Esophagus muscularis mucosa (tissue), 4 donors: ENCODE results near the gene HLA-DQB2. TPM values are rescaled to one million over a fixed set of nuclear protein-coding genes. Genes with fewer than 3 reads are reported as not detected.

Source experiments
- DNase-seq: peaks from one replicate; pipeline ENCODE4 v3.0.0-alpha.2; 2017; ENCODE audit errors: extremely low spot score
- H3K27ac ChIP-seq, 4 donors: fragments of 200-600 bp; sonication (generic); replicated peaks in 1 of 4; 1 replicate in 3 of 4; 2 replicates in 1 of 4; pipeline ENCODE4 v1.5.1; 2016 to 2019; ENCODE audit warnings: mild to moderate bottlenecking in 1 of 4
- H3K27me3 ChIP-seq, 4 donors: fragments of 200-600 bp; sonication (generic); one replicate each; pipeline versions ENCODE4 v1.5.1 to v1.6.0; 2016 to 2019
- H3K36me3 ChIP-seq, 4 donors: fragments of 200-600 bp; sonication (generic); one replicate each; pipeline ENCODE4 v1.5.1; 2016 to 2019
- H3K4me1 ChIP-seq, 4 donors: fragments of 200-600 bp; sonication (generic); one replicate each; pipeline ENCODE4 v1.5.1; 2016 to 2019
- H3K4me3 ChIP-seq, 4 donors: fragments of 200-600 bp; sonication (generic); 1 replicate in 2 of 4; 2 replicates in 2 of 4; pipeline ENCODE4 v1.5.1; 2016 to 2019; ENCODE audit warnings: mild to moderate bottlenecking in 4 of 4, moderate library complexity in 1 of 4
- H3K9me3 ChIP-seq, 4 donors: fragments of 200-600 bp; sonication (generic); 1 replicate in 3 of 4; 2 replicates in 1 of 4; pipeline ENCODE4 v1.5.1; 2016 to 2019
- EP300 ChIP-seq: sonication (generic); formaldehyde crosslinking; IDR thresholded peaks from one replicate; pipeline ENCODE4 v1.6.1; 2017; ENCODE audit warnings: antibody characterized with exemption
- POLR2A ChIP-seq: fragments of 450-650 bp; IDR thresholded peaks from one replicate; pipeline ENCODE4 v1.6.1; 2017; ENCODE audit warnings: antibody characterized with exemption, moderate library complexity, mild to moderate bottlenecking, low read depth
- POLR2AphosphoS5 ChIP-seq, 2 donors: sonication (generic); formaldehyde crosslinking; IDR thresholded peaks; one replicate each; pipeline ENCODE4 v1.6.1; 2017; ENCODE audit warnings: antibody characterized with exemption in 2 of 2
- WGBS: methylation state at CpG from one replicate; pipeline ENCODE4 v1.1.5; 2018; 5-methylcytosine and 5-hydroxymethylcytosine counted together
- intact Hi-C: fragments of 100-400 bp; cut with DNase I; formaldehyde crosslinking; loops from one replicate; pipeline ENCODE4 v1.15.1; 2023
- total RNA-seq, 4 donors: library from RNA; depleted of rRNA; stranded (reverse); fragments of >200 nt; gene quantifications; one replicate each; pipeline versions ENCODE4 v1.1.0 to v1.2.1, GENCODE V29; 2016
- TF ChIP-seq, protein P1 (sequence below), 3 experiments: fragments of 200-600 bp in 2 of 3; fragments of 450-650 bp in 1 of 3; sonication (generic) in 2 of 3; IDR thresholded peaks; one replicate each; pipeline ENCODE4 v1.5.1; 2017 to 2019; ENCODE audit warnings: antibody characterized with exemption in 3 of 3, mild to moderate bottlenecking in 2 of 3, moderate library complexity in 1 of 3

HLA-DQB2 gene
- total RNA-seq, 4 donors from 2014 or later, result 0.33 to 1.7 (median 0.86) TPM

DNA sequence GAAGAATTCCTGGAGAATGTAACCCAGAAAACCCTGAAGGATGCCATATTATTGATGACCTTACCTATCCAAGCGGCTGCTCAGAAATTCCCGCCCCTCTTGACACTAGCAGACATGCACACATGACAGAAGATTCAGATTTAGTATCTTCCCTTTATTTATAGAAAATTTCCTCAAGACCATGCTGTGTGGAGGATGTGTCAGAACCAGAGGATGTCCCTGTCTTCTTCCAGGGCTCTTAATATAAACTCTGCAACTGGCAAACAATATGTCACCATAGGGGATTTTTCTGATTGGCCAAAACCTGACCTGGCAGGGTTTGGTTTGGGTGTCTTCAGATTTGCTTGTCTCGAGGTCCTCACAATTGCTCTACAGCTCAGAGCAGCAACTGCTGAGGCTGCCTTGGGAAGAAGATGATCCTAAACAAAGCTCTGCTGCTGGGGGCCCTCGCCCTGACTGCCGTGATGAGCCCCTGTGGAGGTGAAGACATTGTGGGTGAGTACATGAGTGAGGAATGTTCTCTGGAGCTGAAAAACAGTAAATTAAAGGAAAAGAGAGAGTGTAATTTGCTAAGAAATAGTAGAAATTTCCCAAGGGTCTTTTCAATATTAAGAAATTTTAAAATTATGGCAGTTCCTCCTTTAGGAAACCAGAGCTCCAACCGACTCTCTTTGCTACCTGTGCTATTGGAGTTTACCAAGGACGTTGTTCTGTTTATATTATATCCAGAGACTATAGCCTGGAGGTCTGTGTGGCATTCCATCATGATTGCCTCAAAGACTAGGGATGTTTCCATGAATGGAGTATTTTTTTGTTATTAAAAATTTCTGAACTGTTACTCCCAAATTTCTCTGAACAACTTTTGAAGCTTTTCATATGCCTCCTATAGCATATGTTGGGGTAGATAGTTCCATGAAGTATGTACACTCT, 22.0 kb downstream of the HLA-DQB2 start, which contains the start of gene HLA-DQA2:
Gene HLA-DQA2 (plus strand): TSS at position 361 of the 930 bp plus-strand sequence. CDS start 53 bp downstream, at position 414.
- H3K27me3 ChIP-seq, result peaks cover 0 to 10% (median 0%) of the 10 kb centered on the region in 4 donors
- no peak for DNase-seq
- WGBS, result 64% methylated on average over 7 of the region's 7 CpGs
- H3K27ac ChIP-seq, result no peak within 1 kb of the TSS
- no peak within 1 kb of the TSS for H3K4me3 ChIP-seq
- TF ChIP-seq POLR2AphosphoS5 (IDR thresholded peaks at IDR 0.05) (no peak), POLR2A (no peak), EP300 (no peak)
- TF ChIP-seq, protein P1, sequence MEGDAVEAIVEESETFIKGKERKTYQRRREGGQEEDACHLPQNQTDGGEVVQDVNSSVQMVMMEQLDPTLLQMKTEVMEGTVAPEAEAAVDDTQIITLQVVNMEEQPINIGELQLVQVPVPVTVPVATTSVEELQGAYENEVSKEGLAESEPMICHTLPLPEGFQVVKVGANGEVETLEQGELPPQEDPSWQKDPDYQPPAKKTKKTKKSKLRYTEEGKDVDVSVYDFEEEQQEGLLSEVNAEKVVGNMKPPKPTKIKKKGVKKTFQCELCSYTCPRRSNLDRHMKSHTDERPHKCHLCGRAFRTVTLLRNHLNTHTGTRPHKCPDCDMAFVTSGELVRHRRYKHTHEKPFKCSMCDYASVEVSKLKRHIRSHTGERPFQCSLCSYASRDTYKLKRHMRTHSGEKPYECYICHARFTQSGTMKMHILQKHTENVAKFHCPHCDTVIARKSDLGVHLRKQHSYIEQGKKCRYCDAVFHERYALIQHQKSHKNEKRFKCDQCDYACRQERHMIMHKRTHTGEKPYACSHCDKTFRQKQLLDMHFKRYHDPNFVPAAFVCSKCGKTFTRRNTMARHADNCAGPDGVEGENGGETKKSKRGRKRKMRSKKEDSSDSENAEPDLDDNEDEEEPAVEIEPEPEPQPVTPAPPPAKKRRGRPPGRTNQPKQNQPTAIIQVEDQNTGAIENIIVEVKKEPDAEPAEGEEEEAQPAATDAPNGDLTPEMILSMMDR (IDR thresholded peaks at IDR 0.05), result no peak
- H3K4me1 ChIP-seq, result no peaks in the 10 kb centered on the region
- intact Hi-C loops, result no loop called here
- H3K9me3 ChIP-seq, result no peaks in the 10 kb centered on the region
- H3K36me3 ChIP-seq, result no peaks in the 10 kb centered on the region

DNA sequence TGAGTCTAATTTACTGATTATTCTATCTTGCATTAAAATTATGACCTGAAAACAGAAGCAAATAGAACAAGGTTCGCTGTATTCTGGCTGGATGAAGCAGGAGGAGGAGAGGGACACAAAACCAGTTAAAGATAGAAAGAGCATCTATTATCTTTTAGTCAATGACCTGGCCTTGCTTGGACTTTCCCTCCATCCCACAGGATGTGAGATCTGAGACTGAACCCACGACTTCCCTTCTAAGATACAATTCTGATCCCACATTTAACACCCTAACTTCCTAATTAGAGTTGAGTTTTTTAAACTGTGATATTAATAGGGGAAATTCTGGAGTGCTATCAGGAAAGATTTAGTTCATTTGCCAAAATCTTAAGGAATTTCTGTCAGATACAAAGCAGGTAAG, 25.2 kb downstream of the HLA-DQB2 start:
- Histone ChIP-seq H3K27ac (no peak overlapping the region), H3K9me3 (no peaks in the 10 kb centered on the region), H3K36me3 (no peaks in the 10 kb centered on the region), H3K4me3 (no peak overlapping the region), H3K4me1 (no peaks in the 10 kb centered on the region), H3K27me3 (peaks cover 0 to 3% (median 0%) of the 10 kb centered on the region in 4 donors)
- no peak for DNase-seq
- TF ChIP-seq POLR2A (no peak), POLR2AphosphoS5 (IDR thresholded peaks at IDR 0.05) (no peak), EP300 (no peak)
- TF ChIP-seq, protein P1 (IDR thresholded peaks at IDR 0.05), result no peak
- intact Hi-C loops, result no loop called here
- WGBS, result 46% methylated on average over 2 of the region's 2 CpGs

DNA sequence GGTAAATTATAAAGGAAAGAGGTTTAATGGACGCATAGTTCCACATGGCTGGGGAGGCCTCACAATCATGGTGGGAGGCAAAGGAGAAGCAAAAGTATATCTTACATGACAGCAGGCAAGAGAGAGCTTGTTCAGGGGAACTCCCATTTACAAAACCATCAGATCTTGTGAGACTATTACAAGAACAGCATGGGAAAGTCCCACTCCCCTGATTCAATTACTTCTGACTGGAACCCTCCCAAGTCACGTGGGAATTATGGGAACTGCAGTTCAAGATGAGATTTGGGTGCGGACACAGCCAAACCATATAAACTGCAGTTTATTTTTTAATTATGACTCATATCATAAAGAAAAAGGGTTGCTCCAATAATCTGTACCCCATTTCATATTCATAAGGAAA, 44.5 kb downstream of the HLA-DQB2 start:
- intact Hi-C loops, result no loop called here
- Histone ChIP-seq H3K36me3 (no peaks in the 10 kb centered on the region), H3K4me3 (no peak overlapping the region), H3K9me3 (no peaks in the 10 kb centered on the region), H3K4me1 (no peaks in the 10 kb centered on the region), H3K27me3 (peaks cover 0 to 5% (median 0%) of the 10 kb centered on the region in 4 donors), H3K27ac (no peak overlapping the region)
- DNase-seq, result no peak
- TF ChIP-seq, protein P1 (IDR thresholded peaks at IDR 0.05), result no peak
- TF ChIP-seq POLR2AphosphoS5 (IDR thresholded peaks at IDR 0.05) (no peak), EP300 (no peak), POLR2A (no peak)
- 56% methylated on average over 3 of the region's 3 CpGs for WGBS

DNA sequence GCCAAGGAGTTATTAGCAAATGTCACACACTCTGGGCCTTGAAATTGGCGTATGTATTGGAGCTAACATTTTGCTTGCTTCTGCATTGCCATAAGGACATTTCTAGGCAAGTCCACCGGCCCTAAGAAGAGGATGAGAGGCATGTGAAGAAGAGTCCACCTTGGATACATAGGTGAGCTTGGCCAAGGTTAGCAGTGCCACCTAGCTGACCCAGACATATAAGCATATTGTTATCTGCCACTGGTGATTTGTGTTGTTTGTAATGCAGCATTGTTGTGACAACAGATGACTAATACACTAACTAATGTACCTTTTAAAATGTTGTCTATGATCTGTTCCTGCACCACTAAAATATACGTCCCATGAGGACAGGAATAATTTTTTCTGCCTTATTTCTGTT, 46.9 kb downstream of the HLA-DQB2 start:
- WGBS, result 76% methylated on average over 3 of the region's 3 CpGs
- TF ChIP-seq POLR2A (no peak), POLR2AphosphoS5 (IDR thresholded peaks at IDR 0.05) (no peak), EP300 (no peak)
- TF ChIP-seq, protein P1 (IDR thresholded peaks at IDR 0.05), result no peak

More for the DNA sequence above, 46.9 kb downstream of the HLA-DQB2 start:
- Histone ChIP-seq H3K27ac (no peak overlapping the region), H3K4me1 (no peaks in the 10 kb centered on the region), H3K27me3 (peaks cover 0 to 5% (median 0%) of the 10 kb centered on the region in 4 donors), H3K4me3 (no peak overlapping the region), H3K9me3 (no peaks in the 10 kb centered on the region), H3K36me3 (no peaks in the 10 kb centered on the region)
- intact Hi-C loops, result no loop called here
- DNase-seq, result no peak
